B cell (primary cell): ENCODE measurements around the gene RHBDF1. TPM values are rescaled to one million over a fixed set of nuclear protein-coding genes. Genes with fewer than 3 reads are reported as not detected.

Source experiments
- ATAC-seq: fragments of 200-7000 bp; cut with Tn5 transposase; one replicate; pipeline ENCODE4 v1.10.0; 2021; ENCODE audit warnings: low read depth, mild to moderate bottlenecking, moderate number of reproducible peaks, moderate library complexity
- CTCF ChIA-PET: fragments of 350-600 bp; sonication (Branson Sonifier 250); formaldehyde crosslinking; loops from one replicate; lab custom pipeline; 2021; ENCODE audit warnings: antibody characterized with exemption, inconsistent platforms; lab: Charles Lee
- POLR2A ChIA-PET: fragments of 350-600 bp; sonication (Branson Sonifier 250); formaldehyde crosslinking; loops from one replicate; lab custom pipeline; 2021; ENCODE audit warnings: antibody characterized with exemption; lab: Charles Lee
- DNase-seq: peaks from one replicate; pipeline ENCODE4 v3.0.0; 2013
- H2AFZ ChIP-seq: 2 replicates; pipeline ENCODE4 v1.6.1; 2012; ENCODE audit warnings: mild to moderate bottlenecking, low read depth, low read length; ENCODE audit not compliant: insufficient read depth, poor library complexity, severe bottlenecking
- H3K27ac ChIP-seq, 2 donors: 1 replicate in 1 of 2; 2 replicates in 1 of 2; pipeline ENCODE4 v1.5.1; 2012 to 2013; ENCODE audit warnings: low read length in 2 of 2, mild to moderate bottlenecking in 2 of 2, moderate library complexity in 1 of 2
- H3K27me3 ChIP-seq, 4 experiments: fragments of 200-600 bp in 1 of 4; sonication (generic) in 1 of 4; replicated peaks in 1 of 4; 1 replicate in 2 of 4; 2 replicates in 2 of 4; pipeline versions ENCODE4 v1.6.1 to v1.7.0; 2013 to 2016; ENCODE audit warnings: low read length in 3 of 4, mild to moderate bottlenecking in 2 of 4, mixed read lengths in 1 of 4, moderate library complexity in 1 of 4; ENCODE audit not compliant: insufficient read depth in 4 of 4, control insufficient read depth in 3 of 4; ENCODE audit errors: control extremely low read depth in 1 of 4
- H3K36me3 ChIP-seq, 2 experiments: replicated peaks in 1 of 2; 1 replicate in 1 of 2; 2 replicates in 1 of 2; pipeline versions ENCODE4 v1.6.1 to v1.7.1; 2013; ENCODE audit warnings: low read length in 1 of 2; ENCODE audit not compliant: insufficient read depth in 2 of 2, control insufficient read depth in 1 of 2; ENCODE audit errors: control extremely low read depth in 1 of 2, extremely low read depth in 1 of 2
- H3K4me1 ChIP-seq, 2 donors: fragments of 200-600 bp in 1 of 2; sonication (generic) in 1 of 2; 1 replicate in 1 of 2; 2 replicates in 1 of 2; pipeline versions ENCODE4 v1.5.1 to v1.6.1; 2013 to 2017; ENCODE audit warnings: low read length in 2 of 2; ENCODE audit not compliant: control insufficient read depth in 2 of 2, insufficient read depth in 2 of 2
- H3K4me2 ChIP-seq: replicated peaks from 2 replicates; pipeline ENCODE3; 2012; ENCODE audit warnings: mild to moderate bottlenecking, low read depth, low read length; ENCODE audit not compliant: poor library complexity, severe bottlenecking
- H3K4me3 ChIP-seq, 5 experiments: fragments of 200-600 bp in 1 of 5; sonication (generic) in 1 of 5; 1 replicate in 3 of 5; 2 replicates in 2 of 5; pipeline versions ENCODE4 v1.5.1 to v1.7.0; 2011 to 2016; ENCODE audit warnings: low read length in 4 of 5, mild to moderate bottlenecking in 4 of 5, low read depth in 2 of 5, control low read depth in 1 of 5, moderate library complexity in 1 of 5; ENCODE audit not compliant: insufficient read depth in 1 of 5; ENCODE audit errors: control extremely low read depth in 1 of 5, extremely low read depth in 1 of 5
- H3K79me2 ChIP-seq: fragments of 200-600 bp; sonication (generic); one replicate; pipeline ENCODE4 v1.6.0; 2016; ENCODE audit warnings: low read length; ENCODE audit not compliant: control insufficient read depth, insufficient read depth
- H3K9ac ChIP-seq: fragments of 200-600 bp; sonication (generic); 2 replicates; pipeline ENCODE4 v1.6.1; 2017; ENCODE audit warnings: mild to moderate bottlenecking, low read length, moderate library complexity
- H3K9me3 ChIP-seq, 3 donors: one replicate each; pipeline versions ENCODE4 v1.6.1 to v1.7.1; 2013; ENCODE audit warnings: low read length in 2 of 3; ENCODE audit not compliant: control insufficient read depth in 2 of 3, insufficient read depth in 1 of 3; ENCODE audit errors: control extremely low read depth in 1 of 3
- H4K20me1 ChIP-seq: 2 replicates; pipeline ENCODE4 v1.6.0; 2012; ENCODE audit warnings: mild to moderate bottlenecking, low read length; ENCODE audit not compliant: insufficient read depth, control insufficient read depth, poor library complexity, severe bottlenecking
- H3K27ac Mint-ChIP-seq: one replicate; pipeline ENCODE4 v1.8.0; 2021; ENCODE audit warnings: mixed read lengths
- H3K27me3 Mint-ChIP-seq: one replicate; pipeline ENCODE4 v1.8.0; 2021; ENCODE audit warnings: mixed read lengths
- H3K4me1 Mint-ChIP-seq: one replicate; pipeline ENCODE4 v1.8.0; 2021; ENCODE audit warnings: mixed read lengths
- H3K4me3 Mint-ChIP-seq: one replicate; pipeline ENCODE4 v1.8.0; 2021; ENCODE audit warnings: mixed read lengths
- H3K9me3 Mint-ChIP-seq: one replicate; pipeline ENCODE4 v1.8.0; 2022; ENCODE audit warnings: mixed read lengths; ENCODE audit not compliant: insufficient read depth
- EZH2 ChIP-seq: IDR thresholded peaks from 2 replicates; pipeline ENCODE4 v1.6.1; 2012; ENCODE audit warnings: borderline replicate concordance, low read depth, mild to moderate bottlenecking, moderate library complexity, low read length; ENCODE audit not compliant: insufficient read depth, poor library complexity, severe bottlenecking
- WGBS: methylation state at CpG from one replicate; pipeline ENCODE4 v1.1.5; 2013; ENCODE audit warnings: missing lambda C conversion rate; ENCODE audit not compliant: insufficient coverage; 5-methylcytosine and 5-hydroxymethylcytosine counted together
- intact Hi-C: fragments of 100-400 bp; cut with micrococcal nuclease; formaldehyde crosslinking; loops from one replicate; pipeline ENCODE4 v1.10.0; 2022
- polyA plus RNA-seq: library from polyadenylated mRNA; depleted of rRNA; stranded (reverse); fragments of >200 nt; gene quantifications from 2 replicates; pipeline ENCODE4 v1.2.3, GENCODE V29; 2012
- total RNA-seq, 2 donors: library from RNA; stranded (reverse); fragments of 120-200 nt in 1 of 2; gene quantifications; 1 replicate in 1 of 2; 2 replicates in 1 of 2; pipeline versions ENCODE4 v1.2.3 to v1.2.4, GENCODE V29; 2013 to 2022
- TF ChIP-seq, protein P1 (sequence below): fragments of 200-600 bp; IDR thresholded peaks from one replicate; pipeline ENCODE4 v1.8.0; 2022; ENCODE audit warnings: antibody characterized with exemption, mild to moderate bottlenecking

RHBDF1 gene
- total and polyA plus RNA-seq, 2 donors (not counting 1 experiment from before 2014, with no cell fraction given), result 0.42 to 0.76 TPM

DNA sequence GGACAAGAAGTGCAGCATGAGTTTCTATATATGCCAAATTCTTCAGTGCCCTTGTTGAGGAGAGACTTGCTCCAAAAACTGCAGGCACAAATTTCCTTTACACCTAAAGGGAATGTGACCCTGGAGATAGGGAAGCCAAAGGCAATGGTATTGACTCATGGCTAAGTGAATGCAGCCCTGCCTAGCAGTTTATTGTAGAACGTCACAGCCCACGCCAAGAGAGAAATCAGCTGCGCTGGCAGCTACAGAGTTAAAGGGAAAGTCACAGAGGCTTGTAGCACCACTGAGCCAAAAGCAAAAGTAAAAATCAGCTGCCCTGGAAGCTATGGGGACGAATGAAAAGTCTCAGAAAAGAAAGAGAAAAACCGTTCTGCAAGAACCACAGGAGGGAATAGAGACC, 29.1 kb downstream of the RHBDF1 start:
- H3K4me3 ChIP-seq, result no peak overlapping the region
- H3K4me3 Mint-ChIP-seq, result no peak overlapping the region
- no peaks in the 10 kb centered on the region for H3K27me3 Mint-ChIP-seq
- no peaks in the 10 kb centered on the region for H3K9me3 ChIP-seq
- H3K4me1 Mint-ChIP-seq, result peaks cover 32% of the 10 kb centered on the region
- H3K79me2 ChIP-seq, result peaks cover 29% of the 10 kb centered on the region
- no peak for ATAC-seq
- H3K27me3 ChIP-seq, result no peaks in the 10 kb centered on the region
- H3K4me2 ChIP-seq, result no peak overlapping the region
- intact Hi-C loops, result no loop called here
- H3K36me3 ChIP-seq, result peaks cover 4 to 57% of the 10 kb centered on the region in 2 experiments
- H3K9ac ChIP-seq, result no peak overlapping the region
- ChIA-PET POLR2A (no interaction called here), CTCF (interaction anchor here (3.1 kb wide), 1 partner anchor 53 kb away, joined by 14 read pairs; no protein-coding TSS in a partner anchor)
- no peak overlapping the region for H2AFZ ChIP-seq
- WGBS, result 94% methylated on average over 4 of the region's 5 CpGs
- TF ChIP-seq, protein P1, sequence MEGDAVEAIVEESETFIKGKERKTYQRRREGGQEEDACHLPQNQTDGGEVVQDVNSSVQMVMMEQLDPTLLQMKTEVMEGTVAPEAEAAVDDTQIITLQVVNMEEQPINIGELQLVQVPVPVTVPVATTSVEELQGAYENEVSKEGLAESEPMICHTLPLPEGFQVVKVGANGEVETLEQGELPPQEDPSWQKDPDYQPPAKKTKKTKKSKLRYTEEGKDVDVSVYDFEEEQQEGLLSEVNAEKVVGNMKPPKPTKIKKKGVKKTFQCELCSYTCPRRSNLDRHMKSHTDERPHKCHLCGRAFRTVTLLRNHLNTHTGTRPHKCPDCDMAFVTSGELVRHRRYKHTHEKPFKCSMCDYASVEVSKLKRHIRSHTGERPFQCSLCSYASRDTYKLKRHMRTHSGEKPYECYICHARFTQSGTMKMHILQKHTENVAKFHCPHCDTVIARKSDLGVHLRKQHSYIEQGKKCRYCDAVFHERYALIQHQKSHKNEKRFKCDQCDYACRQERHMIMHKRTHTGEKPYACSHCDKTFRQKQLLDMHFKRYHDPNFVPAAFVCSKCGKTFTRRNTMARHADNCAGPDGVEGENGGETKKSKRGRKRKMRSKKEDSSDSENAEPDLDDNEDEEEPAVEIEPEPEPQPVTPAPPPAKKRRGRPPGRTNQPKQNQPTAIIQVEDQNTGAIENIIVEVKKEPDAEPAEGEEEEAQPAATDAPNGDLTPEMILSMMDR, result no peak
- TF ChIP-seq EZH2, result no peak
- DNase-seq, result no peak
- no peaks in the 10 kb centered on the region for H3K9me3 Mint-ChIP-seq
- H3K27ac Mint-ChIP-seq, result no peak overlapping the region
- no peak overlapping the region for H3K27ac ChIP-seq
- peaks cover 9% of the 10 kb centered on the region for H4K20me1 ChIP-seq
- H3K4me1 ChIP-seq, result peaks cover 18 to 28% of the 10 kb centered on the region in 2 donors

DNA sequence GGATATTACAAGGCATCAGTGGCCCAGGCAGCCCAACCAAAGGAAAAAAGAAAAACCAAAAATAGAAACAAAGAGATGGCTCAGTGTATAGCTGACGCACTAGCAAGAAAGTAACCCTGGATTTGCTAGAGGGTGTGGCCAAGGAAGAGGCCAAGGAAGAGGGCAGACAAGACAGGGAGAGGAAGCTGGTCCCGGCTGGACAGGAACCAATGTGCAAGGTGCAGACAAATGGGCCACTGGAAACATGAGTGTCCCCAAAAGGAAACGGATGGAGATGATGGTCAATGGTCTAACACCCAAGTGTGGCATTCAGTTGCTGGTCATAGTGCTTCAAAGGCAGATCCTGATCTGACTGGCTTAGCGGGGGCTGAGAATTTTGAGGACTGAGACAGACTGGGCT, 29.7 kb downstream of the RHBDF1 start:
- H3K4me1 ChIP-seq, result peaks cover 24 to 34% of the 10 kb centered on the region in 2 donors
- no peak overlapping the region for H3K9ac ChIP-seq
- H2AFZ ChIP-seq, result no peak overlapping the region
- TF ChIP-seq, protein P1, result no peak
- no peak for TF ChIP-seq EZH2
- no peaks in the 10 kb centered on the region for H3K9me3 Mint-ChIP-seq
- H3K36me3 ChIP-seq, result peaks cover 4 to 54% of the 10 kb centered on the region in 2 experiments
- 85% methylated on average over 4 of the region's 4 CpGs for WGBS
- CTCF ChIA-PET, result interaction anchor here (3.1 kb wide), 1 partner anchor 54 kb away, joined by 14 read pairs; no protein-coding TSS in a partner anchor
- H3K4me1 Mint-ChIP-seq, result peaks cover 38% of the 10 kb centered on the region
- peak overlapping the region in 1 of 2 donors; percentile 44 for H3K27ac ChIP-seq
- H3K4me2 ChIP-seq, result no peak overlapping the region
- peaks cover 30% of the 10 kb centered on the region for H3K79me2 ChIP-seq
- intact Hi-C loops, result no loop called here
- no peaks in the 10 kb centered on the region for H3K9me3 ChIP-seq
- H3K27me3 Mint-ChIP-seq, result no peaks in the 10 kb centered on the region
- ATAC-seq (no peak), DNase-seq (no peak)
- POLR2A ChIA-PET, result no interaction called here
- no peaks in the 10 kb centered on the region for H3K27me3 ChIP-seq
- H3K4me3 ChIP-seq, result no peak overlapping the region
- peak overlapping the region; percentile 78 for H3K27ac Mint-ChIP-seq
- no peak overlapping the region for H3K4me3 Mint-ChIP-seq
- peaks cover 4% of the 10 kb centered on the region for H4K20me1 ChIP-seq
